GM18505 (cell line): Measurements from ENCODE around the gene HOXB6.
A peak's percentile ranks its signal among the peaks of the same experiment; 100 is the strongest.

Experiments
- ATAC-seq: cut with Tn5 transposase; IDR thresholded peaks from one replicate; pipeline ENCODE4 v1.9.1; 2021; ENCODE audit not compliant: unreplicated experiment
- POLR2A ChIP-seq: IDR thresholded peaks from 4 replicates; pipeline ENCODE4 v1.6.1; 2011; ENCODE audit warnings: borderline replicate concordance; ENCODE audit not compliant: insufficient read depth, insufficient read length; ENCODE audit errors: extremely low read depth

The HOXB6 gene

GRCh38 chr17:48641541-48642058 is 36.8 kb upstream of the HOXB6 start:
- no peak for TF ChIP-seq POLR2A
- no peak for ATAC-seq

- ATAC-seq, result no peak
- no peak for TF ChIP-seq POLR2A
Measured at GRCh38 chr17:48640858-48641180, 36.0 kb upstream of the HOXB6 start.

GRCh38 chr17:48639982-48640857 is 35.4 kb upstream of the HOXB6 start:
- no peak for TF ChIP-seq POLR2A
- ATAC-seq, result no peak

GRCh38 chr17:48639136-48639535 is 34.4 kb upstream of the HOXB6 start:
- TF ChIP-seq POLR2A, result no peak
- no peak for ATAC-seq

- TF ChIP-seq POLR2A, result no peak
- ATAC-seq, result no peak
Measured at GRCh38 chr17:48637323-48638260, 32.8 kb upstream of the HOXB6 start.

GRCh38 chr17:48636177-48637018 is 31.6 kb upstream of the HOXB6 start:
- ATAC-seq, result peak; percentile 62

GRCh38 chr17:48634493-48635208 is 29.9 kb upstream of the HOXB6 start:
- ATAC-seq, result no peak
- no peak for TF ChIP-seq POLR2A

More at GRCh38 chr17:48636177-48637018, 31.6 kb upstream of the HOXB6 start:
- TF ChIP-seq POLR2A, result no peak

- ATAC-seq, result no peak
Measured at GRCh38 chr17:48633266-48633677, 28.5 kb upstream of the HOXB6 start.

GRCh38 chr17:48632579-48633265 is 27.9 kb upstream of the HOXB6 start:
- no peak for ATAC-seq
- no peak for TF ChIP-seq POLR2A

More at GRCh38 chr17:48633266-48633677, 28.5 kb upstream of the HOXB6 start:
- TF ChIP-seq POLR2A, result no peak

GRCh38 chr17:48631693-48632578 is 27.1 kb upstream of the HOXB6 start:
- TF ChIP-seq POLR2A, result no peak
- ATAC-seq, result no peak
